Sigmoid colon (tissue), 7 donors: ENCODE measurements around the gene SEC24D. TPM values are rescaled to one million over a fixed set of nuclear protein-coding genes. Genes with fewer than 3 reads are reported as not detected.
A peak's percentile ranks its signal among the peaks of the same experiment; 100 is the strongest.

ENCODE experiments used
- DNase-seq: peaks from one replicate; pipeline ENCODE4 v3.0.0-alpha.2; 2019
- H3K27ac ChIP-seq, 4 donors: fragments of 200-600 bp; sonication (generic); one replicate each; pipeline ENCODE4 v1.5.1; 2016 to 2019; ENCODE audit warnings: mild to moderate bottlenecking in 1 of 4
- H3K27me3 ChIP-seq, 3 donors: fragments of 200-600 bp; sonication (generic); one replicate each; pipeline ENCODE4 v1.5.1; 2019; ENCODE audit warnings: mild to moderate bottlenecking in 1 of 3
- H3K36me3 ChIP-seq, 4 donors: fragments of 200-600 bp; sonication (generic); one replicate each; pipeline ENCODE4 v1.5.1; 2016 to 2019
- H3K4me1 ChIP-seq, 4 donors: fragments of 200-600 bp; sonication (generic); one replicate each; pipeline ENCODE4 v1.5.1; 2017 to 2019
- H3K4me3 ChIP-seq, 4 donors: fragments of 200-600 bp; sonication (generic); one replicate each; pipeline ENCODE4 v1.5.1; 2017 to 2019; ENCODE audit warnings: mild to moderate bottlenecking in 2 of 4, moderate library complexity in 1 of 4
- H3K9me3 ChIP-seq, 4 donors: fragments of 200-600 bp in 3 of 4; sonication (generic) in 3 of 4; one replicate each; pipeline versions ENCODE4 v1.5.1 to v1.6.1; 2013 to 2019
- EP300 ChIP-seq, 4 donors: sonication (generic); formaldehyde crosslinking; IDR thresholded peaks; one replicate each; pipeline ENCODE4 v1.6.1; 2017; ENCODE audit warnings: antibody characterized with exemption in 4 of 4
- POLR2A ChIP-seq, 2 donors: fragments of 450-650 bp; IDR thresholded peaks; one replicate each; pipeline ENCODE4 v1.6.1; 2016; ENCODE audit warnings: antibody characterized with exemption in 2 of 2, mild to moderate bottlenecking in 2 of 2, moderate library complexity in 2 of 2
- POLR2AphosphoS5 ChIP-seq, 4 donors: sonication (generic); formaldehyde crosslinking; IDR thresholded peaks; one replicate each; pipeline ENCODE4 v1.6.1; 2017; ENCODE audit warnings: antibody characterized with exemption in 4 of 4
- WGBS, 2 donors: extraction: QIAGEN DNeasy Blood & Tissue Kit; methylation state at CpG; one replicate each; pipeline ENCODE4 v1.1.7; 2013; 5-methylcytosine and 5-hydroxymethylcytosine counted together
- intact Hi-C: fragments of 100-400 bp; cut with DNase I; formaldehyde crosslinking; loops from one replicate; pipeline ENCODE4 v1.15.1; 2023
- polyA plus RNA-seq, 3 donors: library from polyadenylated mRNA; stranded (reverse); fragments of 200-250 nt; gene quantifications; one replicate each; pipeline ENCODE4 v1.2.3, GENCODE V29; 2013
- total RNA-seq, 4 donors: library from RNA; depleted of rRNA; stranded (reverse); fragments of >200 nt; gene quantifications; one replicate each; pipeline ENCODE4 v1.1.0, GENCODE V29; 2016
- TF ChIP-seq, protein P1 (sequence below), 4 experiments: fragments of 450-650 bp in 3 of 4; fragments of 200-600 bp in 1 of 4; IDR thresholded peaks; one replicate each; pipeline ENCODE4 v1.5.1; 2016 to 2019; ENCODE audit warnings: antibody characterized with exemption in 4 of 4, mild to moderate bottlenecking in 3 of 4, moderate library complexity in 2 of 4
- donor health status: healthy with polysubstance abuse.
- donor health status: Bipolar disorder and iron deficiency.
- donor health status: healthy.

Gene SEC24D
- total and polyA plus RNA-seq, 7 donors: 18.6 to 42.4 (median 27.6) TPM

DNA sequence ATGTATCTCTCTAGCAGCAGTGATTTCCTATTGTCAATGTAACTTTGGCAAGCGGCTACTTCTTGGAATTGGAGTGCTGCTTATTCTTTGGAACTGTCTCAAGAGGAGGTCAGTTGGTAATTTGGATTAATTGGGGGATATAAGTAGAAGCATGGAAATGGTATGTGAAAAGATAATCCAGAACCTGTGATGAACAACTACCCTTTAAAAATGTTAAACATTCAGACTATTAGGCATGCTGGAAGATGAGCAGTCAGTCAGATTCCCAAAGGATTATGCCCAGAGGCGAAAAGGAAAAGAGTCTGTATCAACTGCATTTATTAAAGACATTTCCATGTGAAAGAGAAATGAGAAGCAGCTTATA is 62.5 kb downstream of the SEC24D start:
- no peaks in the 10 kb centered on the region for H3K27me3 ChIP-seq
- no peaks in the 10 kb centered on the region for H3K36me3 ChIP-seq
- no peak for DNase-seq
- H3K4me3 ChIP-seq: no peak overlapping the region
- H3K9me3 ChIP-seq: no peaks in the 10 kb centered on the region
- intact Hi-C loops: loop anchor here (2.0 to 5.0 kb wide), 4 partner anchors 33 to 195 kb away; partner anchors contain the start of genes SEC24D and SYNPO2
- TF ChIP-seq, protein P1, sequence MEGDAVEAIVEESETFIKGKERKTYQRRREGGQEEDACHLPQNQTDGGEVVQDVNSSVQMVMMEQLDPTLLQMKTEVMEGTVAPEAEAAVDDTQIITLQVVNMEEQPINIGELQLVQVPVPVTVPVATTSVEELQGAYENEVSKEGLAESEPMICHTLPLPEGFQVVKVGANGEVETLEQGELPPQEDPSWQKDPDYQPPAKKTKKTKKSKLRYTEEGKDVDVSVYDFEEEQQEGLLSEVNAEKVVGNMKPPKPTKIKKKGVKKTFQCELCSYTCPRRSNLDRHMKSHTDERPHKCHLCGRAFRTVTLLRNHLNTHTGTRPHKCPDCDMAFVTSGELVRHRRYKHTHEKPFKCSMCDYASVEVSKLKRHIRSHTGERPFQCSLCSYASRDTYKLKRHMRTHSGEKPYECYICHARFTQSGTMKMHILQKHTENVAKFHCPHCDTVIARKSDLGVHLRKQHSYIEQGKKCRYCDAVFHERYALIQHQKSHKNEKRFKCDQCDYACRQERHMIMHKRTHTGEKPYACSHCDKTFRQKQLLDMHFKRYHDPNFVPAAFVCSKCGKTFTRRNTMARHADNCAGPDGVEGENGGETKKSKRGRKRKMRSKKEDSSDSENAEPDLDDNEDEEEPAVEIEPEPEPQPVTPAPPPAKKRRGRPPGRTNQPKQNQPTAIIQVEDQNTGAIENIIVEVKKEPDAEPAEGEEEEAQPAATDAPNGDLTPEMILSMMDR (IDR thresholded peaks at IDR 0.05): no peak
- TF ChIP-seq EP300 (IDR thresholded peaks at IDR 0.05) (no peak), POLR2AphosphoS5 (IDR thresholded peaks at IDR 0.05) (no peak), POLR2A (IDR thresholded peaks at IDR 0.05) (no peak)
- WGBS, 2 donors: 75 to 89% methylated on average over 2 of the region's 2 CpGs
- H3K4me1 ChIP-seq: peaks cover 0 to 67% (median 49%) of the 10 kb centered on the region in 4 donors
- peak overlapping the region; percentile 83 to 88 (median 85) for H3K27ac ChIP-seq

DNA sequence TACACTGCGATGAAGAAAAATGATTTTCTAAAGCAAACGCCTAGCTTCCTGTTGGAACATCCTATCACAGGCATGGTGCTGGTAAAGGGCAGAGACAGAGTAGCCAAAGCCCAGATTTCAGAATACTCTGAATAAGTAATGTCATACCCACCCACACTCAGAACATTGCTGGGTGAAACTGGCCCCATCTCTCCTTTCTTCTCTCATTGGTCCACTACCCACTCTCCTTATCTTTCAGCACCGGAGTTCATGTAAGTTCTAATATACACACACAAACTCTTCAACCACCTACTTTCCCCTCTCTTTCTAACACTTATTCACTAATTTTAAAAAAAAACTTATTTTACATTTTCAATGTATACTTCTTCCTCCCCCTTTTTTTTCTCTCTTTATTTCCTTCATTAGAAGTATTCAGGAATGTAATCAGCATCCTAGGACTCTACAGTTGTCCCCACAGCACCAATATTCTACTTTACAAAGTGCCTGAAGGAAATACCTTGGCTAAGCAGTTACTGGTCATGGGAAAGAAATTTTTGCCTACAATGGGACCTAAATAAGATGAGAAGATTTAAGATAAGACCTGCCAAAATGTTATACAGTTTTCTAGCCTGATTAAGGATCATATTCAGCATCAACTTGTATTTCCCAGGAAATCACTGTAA is 63.0 kb downstream of the SEC24D start:
- H3K27me3 ChIP-seq: no peaks in the 10 kb centered on the region
- no peaks in the 10 kb centered on the region for H3K9me3 ChIP-seq
- peaks cover 0 to 67% (median 49%) of the 10 kb centered on the region in 4 donors for H3K4me1 ChIP-seq
- WGBS, 2 donors: 75 to 90% methylated on average over 3 of the region's 3 CpGs
- no peak for DNase-seq
- TF ChIP-seq, protein P1 (IDR thresholded peaks at IDR 0.05): no peak
- TF ChIP-seq POLR2AphosphoS5 (IDR thresholded peaks at IDR 0.05) (no peak), EP300 (IDR thresholded peaks at IDR 0.05) (no peak)
- peaks cover 0 to 2% (median 0%) of the 10 kb centered on the region in 4 donors for H3K36me3 ChIP-seq
- H3K4me3 ChIP-seq: peak overlapping the region in 3 of 4 donors; percentile 10 to 28 (median 22)
- intact Hi-C loops: loop anchor here (2.0 to 5.0 kb wide), 4 partner anchors 32 to 196 kb away; partner anchors contain the start of genes SEC24D and SYNPO2
- peak overlapping the region; percentile 83 to 88 (median 85) for H3K27ac ChIP-seq

DNA sequence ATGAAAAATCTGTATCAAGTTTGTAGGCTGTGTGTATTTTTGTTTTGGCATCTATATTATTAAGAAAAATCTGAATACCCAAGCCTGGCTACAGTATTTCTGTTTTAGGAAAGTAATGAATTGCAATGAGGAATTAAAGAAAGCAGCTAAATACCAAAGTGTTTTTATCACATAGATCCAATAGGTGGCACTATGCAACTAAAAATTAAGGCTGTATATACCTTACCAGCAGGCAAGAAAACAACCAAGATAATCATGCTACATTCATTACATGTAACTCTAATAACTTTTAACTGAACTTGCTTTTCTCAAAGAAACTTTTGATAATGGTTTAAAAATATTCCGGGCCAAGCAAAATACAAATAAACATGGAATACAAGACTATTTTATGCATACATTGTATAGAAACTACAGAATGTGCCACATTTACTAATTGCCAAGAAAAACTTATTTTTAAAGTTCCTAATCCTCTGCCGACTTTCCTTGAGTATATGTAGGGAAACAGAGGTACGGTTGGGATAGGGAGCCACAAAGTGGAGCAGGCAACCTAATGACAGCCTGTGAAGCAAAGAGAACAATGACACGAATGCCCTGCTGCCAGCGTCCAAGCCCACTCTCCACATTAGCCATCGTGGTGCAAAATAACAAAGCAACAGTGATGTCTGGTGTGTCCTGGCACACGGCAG is 63.7 kb downstream of the SEC24D start:
- WGBS, 2 donors: 64 to 74% methylated on average over 7 of the region's 7 CpGs
- DNase-seq: no peak
- Histone ChIP-seq H3K36me3 (peaks cover 0 to 9% (median 0%) of the 10 kb centered on the region in 4 donors), H3K4me1 (peaks cover 0 to 68% (median 51%) of the 10 kb centered on the region in 4 donors), H3K27ac (peak overlapping the region; percentile 83 to 88 (median 85)), H3K27me3 (no peaks in the 10 kb centered on the region), H3K9me3 (no peaks in the 10 kb centered on the region), H3K4me3 (peak overlapping the region in 3 of 4 donors; percentile 10 to 28 (median 22))
- TF ChIP-seq POLR2A (IDR thresholded peaks at IDR 0.05): no peak
- TF ChIP-seq, protein P1 (IDR thresholded peaks at IDR 0.05): peak; percentile 47 to 68 (median 64)
- TF ChIP-seq EP300 (IDR thresholded peaks at IDR 0.05): no peak
- peak in 1 of 4 donors; percentile 14 for TF ChIP-seq POLR2AphosphoS5 (IDR thresholded peaks at IDR 0.05)
- intact Hi-C loops: loop anchor here (2.0 to 5.0 kb wide), 4 partner anchors 31 to 197 kb away; partner anchors contain the start of genes SEC24D and SYNPO2

DNA sequence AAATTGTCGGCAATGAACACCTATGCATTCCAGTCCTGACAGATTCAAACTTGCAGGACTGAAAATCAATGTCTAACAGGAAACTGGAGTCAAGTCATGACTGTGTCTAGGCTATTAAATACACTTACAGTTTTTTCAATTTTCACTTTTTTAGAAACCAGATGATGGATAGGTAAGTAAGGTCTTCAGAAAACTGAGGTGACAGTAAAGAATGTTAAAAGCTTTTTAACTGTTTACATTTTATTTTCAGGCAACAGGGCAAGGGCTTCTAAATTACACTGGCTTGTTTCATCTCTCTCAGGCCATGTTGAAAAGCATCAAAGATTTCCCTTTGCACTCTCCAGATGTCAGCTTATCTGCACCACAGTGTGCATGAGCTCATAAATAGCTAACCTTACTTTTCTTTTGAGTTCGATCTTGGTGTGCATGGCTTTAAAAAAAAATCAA is 65.2 kb downstream of the SEC24D start:
- peaks cover 0 to 78% (median 62%) of the 10 kb centered on the region in 4 donors for H3K4me1 ChIP-seq
- no peak overlapping the region for H3K4me3 ChIP-seq
- peak overlapping the region; percentile 83 to 88 (median 85) for H3K27ac ChIP-seq
- no peak for DNase-seq
- peaks cover 0 to 14% (median 0%) of the 10 kb centered on the region in 4 donors for H3K36me3 ChIP-seq
- WGBS, 2 donors: 83 to 89% methylated on average over 2 of the region's 2 CpGs
- TF ChIP-seq EP300 (IDR thresholded peaks at IDR 0.05) (no peak), POLR2AphosphoS5 (IDR thresholded peaks at IDR 0.05) (peak in 2 of 4 donors; percentile 4 to 16)
- H3K27me3 ChIP-seq: no peaks in the 10 kb centered on the region
- intact Hi-C loops: loop anchor here (2.0 to 5.0 kb wide), 2 partner anchors 67 to 516 kb away; partner anchors contain the start of gene SEC24D
- no peaks in the 10 kb centered on the region for H3K9me3 ChIP-seq

DNA sequence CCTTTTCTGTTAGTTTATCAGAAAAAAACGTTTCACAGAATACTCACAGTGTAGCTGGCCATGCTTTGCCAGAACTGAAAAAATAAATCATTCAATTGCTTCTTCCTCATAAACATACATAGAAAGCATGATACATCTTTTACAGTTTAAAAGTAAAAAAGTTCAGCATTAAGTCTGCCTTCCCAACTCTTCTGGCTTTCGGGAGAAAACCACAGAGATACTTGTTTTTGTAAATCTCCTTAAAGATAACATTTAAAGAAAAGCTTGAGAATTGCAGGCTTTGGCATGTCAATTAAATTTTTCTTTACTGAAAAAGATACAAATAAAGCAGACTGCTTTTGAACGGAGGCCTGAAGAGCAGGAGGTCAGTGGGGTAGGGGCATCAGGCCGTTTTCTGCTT is 66.8 kb downstream of the SEC24D start:
- peak overlapping the region in 1 of 4 donors; percentile 3 for H3K4me3 ChIP-seq
- H3K27ac ChIP-seq: peak overlapping the region; percentile 83 to 88 (median 85)
- peaks cover 0 to 14% (median 0%) of the 10 kb centered on the region in 4 donors for H3K36me3 ChIP-seq
- no peaks in the 10 kb centered on the region for H3K9me3 ChIP-seq
- no peak for DNase-seq
- TF ChIP-seq, protein P1 (IDR thresholded peaks at IDR 0.05): no peak
- TF ChIP-seq EP300 (IDR thresholded peaks at IDR 0.05) (peak in 1 of 4 donors; percentile 9), POLR2AphosphoS5 (IDR thresholded peaks at IDR 0.05) (no peak)
- H3K4me1 ChIP-seq: peaks cover 0 to 86% (median 72%) of the 10 kb centered on the region in 4 donors
- no peaks in the 10 kb centered on the region for H3K27me3 ChIP-seq
- intact Hi-C loops: loop anchor here (5.0 kb wide), 1 partner anchor 268 kb away; no protein-coding TSS in a partner anchor
- 80 to 83% methylated on average over 4 of the region's 4 CpGs for WGBS, 2 donors
